NCI-H1105 treated with DMSO at 0.1 percent for 48 hours (cell line): ENCODE measurements around the gene FARP2.

Source experiments
- DNase-seq: peaks from one replicate; lab custom pipeline; 2025; lab: John Stamatoyannopoulos, UW

Gene FARP2

DNA sequence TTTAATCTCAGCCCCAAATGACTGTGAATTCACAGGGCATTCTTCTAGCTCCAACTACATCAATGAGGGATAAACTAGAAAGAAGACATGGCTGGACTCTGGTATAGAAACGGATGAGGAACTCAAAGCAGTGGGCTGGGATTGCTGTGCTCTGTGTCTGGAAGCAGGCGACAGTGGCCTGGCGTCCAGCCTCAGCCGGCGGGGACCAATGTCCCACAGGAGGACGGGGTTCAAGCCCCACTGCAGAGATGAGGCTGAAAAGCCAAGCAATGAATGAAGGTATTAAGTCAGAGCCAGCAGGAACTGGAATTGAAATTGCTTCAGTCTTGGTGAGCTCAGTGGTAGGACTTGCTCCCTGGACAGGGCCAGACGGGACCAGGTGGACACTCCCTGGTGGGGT, 178.2 kb downstream of the FARP2 start:
- no peak for DNase-seq

DNA sequence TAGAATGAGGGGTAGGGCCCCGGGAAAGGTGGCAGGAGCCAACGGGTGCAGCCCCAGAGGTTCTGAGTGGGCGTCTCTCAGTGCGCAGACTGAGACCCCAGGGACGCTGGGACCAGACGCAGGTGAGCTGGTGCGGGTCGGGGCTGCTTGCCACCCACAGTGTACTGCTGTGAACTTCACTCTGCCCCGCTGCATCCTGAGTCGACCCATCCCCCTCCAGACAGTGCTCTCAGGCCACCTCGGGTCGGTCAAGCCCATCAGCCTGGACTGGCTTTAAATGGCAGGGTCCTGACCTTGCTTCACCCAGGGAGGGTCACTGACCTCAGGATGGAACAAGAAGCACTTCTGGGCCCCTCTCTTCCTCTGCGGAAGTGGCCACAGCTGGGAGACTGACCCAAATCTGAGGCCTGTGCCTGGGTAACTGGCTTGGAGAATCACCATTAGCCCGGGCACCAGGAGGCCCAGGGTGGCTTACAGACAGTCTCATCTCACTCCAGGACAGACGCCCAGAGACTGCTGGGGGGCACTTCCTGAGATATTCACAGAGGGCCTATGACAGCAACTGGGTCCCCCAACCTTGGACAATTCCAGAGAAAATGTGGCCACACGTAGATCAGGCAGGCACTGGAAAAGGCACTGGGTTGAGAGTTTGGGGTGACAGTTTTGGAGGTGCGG, 178.8 kb downstream of the FARP2 start:
- DNase-seq = no peak

- DNase-seq = no peak
Observed at GRCh38 chr2:241535871-241536655, 180.0 kb downstream of the FARP2 start.

DNA sequence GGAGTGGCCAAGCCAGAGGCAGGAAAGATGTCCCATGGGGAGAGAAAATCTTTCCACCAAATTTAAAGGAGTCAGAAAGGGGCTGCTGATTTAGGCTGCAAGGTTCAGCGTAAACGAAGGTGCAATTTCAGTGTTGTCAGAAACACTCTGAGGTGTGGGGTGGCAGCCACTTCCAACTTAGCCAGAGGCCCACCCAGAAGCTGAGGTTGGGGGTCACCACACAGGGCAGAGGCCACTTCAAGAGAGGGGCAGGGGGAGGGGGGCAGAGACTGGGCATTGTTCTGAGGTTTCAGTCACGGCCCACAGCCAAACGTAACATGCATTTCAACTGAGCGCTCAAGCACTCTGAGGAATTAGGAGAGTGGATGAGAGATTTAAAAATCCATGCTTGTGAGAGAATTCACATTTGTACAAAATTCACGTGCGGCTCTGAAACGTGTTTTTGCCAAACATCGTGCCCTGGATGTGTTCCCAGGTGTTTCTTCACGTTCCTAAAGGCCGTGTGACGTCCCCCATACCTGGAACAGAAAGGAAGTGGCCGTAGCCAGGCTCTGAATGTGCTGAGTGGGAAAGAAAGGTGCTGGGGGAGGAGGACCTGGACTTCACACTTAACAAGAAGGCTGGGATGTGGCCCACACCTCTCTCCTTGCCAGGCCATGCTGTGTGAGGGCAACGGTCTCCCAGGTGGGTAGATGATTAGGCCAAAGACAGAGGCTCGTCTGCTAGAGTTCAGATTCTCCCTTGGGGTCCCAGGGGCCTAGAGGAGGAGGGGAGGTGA, 182.9 kb downstream of the FARP2 start:
- DNase-seq = no peak

DNA sequence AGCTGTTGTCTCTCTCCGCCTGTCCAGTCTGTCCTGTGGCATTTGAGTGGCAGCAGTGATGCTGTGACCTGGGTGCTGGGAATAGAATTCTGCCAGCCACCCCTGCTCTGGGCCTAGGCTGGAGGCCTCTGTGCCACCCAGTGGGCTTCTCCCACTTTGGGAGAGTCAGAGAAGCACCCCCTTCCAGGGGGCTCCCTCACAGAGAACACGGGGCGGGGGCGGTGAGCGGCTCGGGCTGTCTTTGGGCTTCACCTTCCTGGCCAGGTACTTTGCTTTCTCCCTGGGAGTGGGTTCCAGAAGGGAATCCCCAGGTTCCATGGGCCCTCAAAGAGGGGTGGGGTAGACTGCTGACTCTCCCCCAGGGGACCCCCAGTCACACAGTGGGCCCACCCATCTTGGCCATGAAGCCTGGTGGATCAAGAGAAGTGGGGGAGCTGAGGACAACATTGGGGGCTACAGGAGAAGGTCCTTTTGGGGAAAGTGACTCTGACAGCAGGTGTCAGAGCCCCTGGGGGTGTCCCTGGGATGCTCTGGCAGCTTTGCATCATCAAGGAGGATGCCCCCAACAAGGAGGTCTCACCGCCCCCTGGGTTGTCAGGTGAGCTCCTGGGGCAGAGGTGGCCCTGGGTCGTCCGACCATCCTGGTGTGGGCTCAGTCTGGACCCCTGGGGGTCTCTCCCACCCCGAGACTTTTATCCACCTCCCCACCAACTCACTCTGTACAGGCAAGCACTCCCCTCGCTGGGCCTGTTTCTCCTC, 183.7 kb downstream of the FARP2 start:
- no peak for DNase-seq

DNA sequence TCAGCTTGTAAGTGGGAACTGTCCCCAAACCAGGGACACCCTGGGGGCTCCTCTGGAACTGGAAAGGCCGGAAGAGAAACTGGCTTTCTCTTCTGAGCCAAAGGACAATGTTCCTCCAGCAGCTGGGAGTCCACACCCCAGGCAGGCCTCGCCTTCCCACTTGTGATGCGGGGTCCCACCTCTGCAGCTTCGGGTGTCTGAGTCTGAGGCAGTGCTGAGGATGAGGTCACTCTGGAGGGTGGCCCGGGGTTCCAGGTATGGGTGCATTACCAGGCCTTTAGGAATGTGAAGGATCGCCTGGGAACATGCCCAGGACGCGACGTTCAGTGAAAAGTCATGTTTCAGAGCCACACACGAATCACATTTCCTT, 184.3 kb downstream of the FARP2 start:
- DNase-seq = no peak

GRCh38 chr2:241540771-241541561, 184.9 kb downstream of the FARP2 start:
- DNase-seq = no peak

DNA sequence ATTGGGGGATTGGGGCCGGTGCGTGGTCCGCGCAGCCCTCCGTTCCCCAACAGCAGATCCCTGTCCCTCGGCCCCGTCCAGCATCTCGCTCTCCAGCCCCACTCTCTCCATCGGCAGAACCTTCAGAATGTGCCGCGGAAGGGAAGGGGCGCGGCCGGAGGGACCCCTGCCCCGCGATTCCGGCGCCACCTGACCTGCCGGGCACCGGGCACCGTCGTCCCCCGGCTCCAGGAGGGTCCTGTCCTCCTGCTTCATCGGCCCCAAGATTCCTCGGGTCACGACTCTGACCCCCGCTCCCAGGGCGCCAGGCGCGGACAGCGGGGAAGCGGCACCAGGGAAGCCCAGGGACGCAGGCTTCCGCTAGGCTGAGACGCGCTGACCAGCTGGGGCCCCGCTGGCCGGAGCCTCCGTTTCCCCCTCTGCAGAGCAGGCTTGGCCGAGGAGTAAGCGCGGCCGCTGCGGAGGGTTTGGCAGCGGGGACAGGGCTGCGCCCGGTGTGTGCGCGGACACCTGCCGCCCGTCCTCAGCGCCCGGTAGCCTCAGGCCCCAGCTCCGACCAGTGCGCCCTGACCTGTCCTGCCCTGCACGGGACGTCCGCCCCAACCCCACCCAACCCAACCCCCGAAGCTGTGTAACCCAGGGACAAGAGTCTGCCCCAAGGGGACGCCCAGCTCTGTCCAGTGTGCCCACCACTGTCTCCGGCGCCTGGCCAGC, 185.6 kb downstream of the FARP2 start:
- no peak for DNase-seq

DNA sequence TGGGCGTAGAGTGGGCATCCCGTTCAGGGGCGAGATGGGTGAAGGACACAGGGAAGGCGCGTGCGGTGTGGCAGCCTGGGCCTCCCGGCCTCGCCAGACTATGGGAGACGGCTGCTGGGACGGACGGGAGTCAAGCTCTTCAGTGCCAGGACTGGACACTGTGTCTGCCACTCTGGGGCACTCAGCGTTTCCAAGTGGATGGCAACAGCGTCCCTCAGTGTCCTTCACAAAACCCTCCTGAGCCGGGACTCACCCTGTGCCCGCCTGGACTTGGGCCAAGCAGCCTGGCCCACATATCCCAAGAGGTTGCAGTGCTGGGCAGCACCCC, 186.2 kb downstream of the FARP2 start:
- DNase-seq = no peak
